DND-41 (cell line): ENCODE data around the gene HLA-A.

Experiments used
- ATAC-seq: fragments of 200-7000 bp; cut with Tn5 transposase; 3 replicates; pipeline ENCODE4 v1.9.1; 2021; ENCODE audit warnings: low read depth; ENCODE audit not compliant: insufficient read depth
- DNase-seq: peaks from one replicate; pipeline ENCODE4 v3.0.0-alpha.2; 2020
- H2AFZ ChIP-seq: 2 replicates; pipeline ENCODE4 v1.6.0; 2012; ENCODE audit warnings: low read depth, low read length
- H3K27ac ChIP-seq: 2 replicates; pipeline ENCODE4 v1.5.1; 2012; ENCODE audit warnings: low read length, inconsistent platforms
- H3K27me3 ChIP-seq: fragments of 200-600 bp; sonication (generic); 2 replicates; pipeline ENCODE4 v1.6.0; 2012; ENCODE audit warnings: low read length, mild to moderate bottlenecking, inconsistent platforms; ENCODE audit not compliant: insufficient read depth, poor library complexity
- H3K36me3 ChIP-seq: 2 replicates; pipeline ENCODE4 v1.5.1; 2012; ENCODE audit warnings: low read length, inconsistent platforms; ENCODE audit not compliant: insufficient read depth
- H3K4me1 ChIP-seq: 2 replicates; pipeline ENCODE4 v1.5.1; 2012; ENCODE audit warnings: mild to moderate bottlenecking, low read length; ENCODE audit not compliant: insufficient read depth
- H3K4me2 ChIP-seq: 2 replicates; pipeline ENCODE4 v1.6.0; 2012; ENCODE audit warnings: mild to moderate bottlenecking, moderate library complexity, low read length, inconsistent platforms; ENCODE audit not compliant: insufficient read depth
- H3K4me3 ChIP-seq, 2 experiments: fragments of 200-600 bp in 1 of 2; shearing (Covaris generic) in 1 of 2; 2 replicates each; pipeline ENCODE4 v1.5.1; 2012 to 2016; ENCODE audit warnings: inconsistent platforms in 2 of 2, low read length in 2 of 2, mild to moderate bottlenecking in 2 of 2, low read depth in 1 of 2, moderate library complexity in 1 of 2
- H3K79me2 ChIP-seq: 2 replicates; pipeline ENCODE4 v1.6.0; 2012; ENCODE audit warnings: low read length, inconsistent platforms; ENCODE audit not compliant: insufficient read depth
- H3K9ac ChIP-seq: 2 replicates; pipeline ENCODE4 v1.6.0; 2012; ENCODE audit warnings: low read depth, mild to moderate bottlenecking, inconsistent platforms, low read length, moderate library complexity
- H3K9me3 ChIP-seq: 2 replicates; pipeline ENCODE4 v1.5.1; 2012; ENCODE audit warnings: low read length, moderate library complexity, mild to moderate bottlenecking, inconsistent platforms; ENCODE audit not compliant: insufficient read depth, severe bottlenecking
- H4K20me1 ChIP-seq: 2 replicates; pipeline ENCODE4 v1.6.0; 2012; ENCODE audit warnings: low read length; ENCODE audit not compliant: insufficient read depth
- CTCF ChIP-seq: IDR thresholded peaks from 2 replicates; pipeline ENCODE4 v1.5.1; 2012; ENCODE audit warnings: borderline replicate concordance, low read length, moderate library complexity, mild to moderate bottlenecking; ENCODE audit not compliant: poor library complexity, severe bottlenecking; ENCODE audit errors: extremely low read depth
- EZH2 ChIP-seq: IDR thresholded peaks from 3 replicates; pipeline ENCODE4 v1.6.1; 2012; ENCODE audit warnings: borderline replicate concordance, low read depth, mild to moderate bottlenecking, moderate library complexity, low read length, inconsistent platforms; ENCODE audit not compliant: severe bottlenecking

The HLA-A gene

GRCh38 chr6:29964518-29964886, 22.2 kb downstream of the HLA-A start:
- Histone ChIP-seq H3K36me3 (no peaks in the 10 kb centered on the region), H3K9me3 (no peaks in the 10 kb centered on the region), H4K20me1 (no peaks in the 10 kb centered on the region), H3K4me2 (peak overlapping the region; percentile 70), H3K27ac (peak overlapping the region; percentile 100), H3K9ac (peak overlapping the region; percentile 96), H3K4me3 (peak overlapping the region in 1 of 2 experiments; percentile 74; a peak in 2 of 4 replicates), H2AFZ (0 out of 2 replicates have a peak overlapping the region, but pooled peaks have one; percentile 8), H3K4me1 (peaks cover 32% of the 10 kb centered on the region), H3K79me2 (peaks cover 20% of the 10 kb centered on the region), H3K27me3 (no peaks in the 10 kb centered on the region)
- no peak for DNase-seq
- TF ChIP-seq CTCF: no peak
- TF ChIP-seq EZH2: no peak
- no peak; the same call in 1 of the 3 replicates for ATAC-seq

- Histone ChIP-seq H3K36me3 (no peaks in the 10 kb centered on the region), H3K9me3 (no peaks in the 10 kb centered on the region), H4K20me1 (no peaks in the 10 kb centered on the region), H3K4me3 (peak overlapping the region; percentile 65 to 74), H3K9ac (peak overlapping the region; percentile 96), H3K4me1 (peaks cover 32% of the 10 kb centered on the region), H3K4me2 (peak overlapping the region; percentile 70), H3K27ac (peak overlapping the region; percentile 100), H3K79me2 (peaks cover 20% of the 10 kb centered on the region), H2AFZ (peak overlapping the region; percentile 71), H3K27me3 (no peaks in the 10 kb centered on the region)
- peak; percentile 94 for ATAC-seq
- peak; percentile 94 for DNase-seq
- TF ChIP-seq EZH2 (no peak), CTCF (no peak)
These were observed 22.7 kb downstream of the HLA-A start for GRCh38 chr6:29964887-29965562.

- Histone ChIP-seq H3K4me2 (peak overlapping the region; percentile 70), H3K9ac (peak overlapping the region; percentile 96), H2AFZ (peak overlapping the region; percentile 71; the same call in 1 of the 2 replicates), H3K9me3 (no peaks in the 10 kb centered on the region), H3K79me2 (peaks cover 20% of the 10 kb centered on the region), H3K4me1 (peaks cover 32% of the 10 kb centered on the region), H4K20me1 (0 out of 2 replicates have a peak, but pooled peaks cover 2% of the 10 kb centered on the region), H3K27ac (peak overlapping the region; percentile 100), H3K4me3 (peak overlapping the region; percentile 65 to 74), H3K36me3 (peaks cover under 1% of the 10 kb centered on the region; the same call in 1 of the 2 replicates), H3K27me3 (no peaks in the 10 kb centered on the region)
- TF ChIP-seq EZH2 (no peak), CTCF (peak; percentile 8)
- DNase-seq: peak; percentile 38
- ATAC-seq: peak; percentile 23; the same call in 1 of the 3 replicates
These were observed 23.2 kb downstream of the HLA-A start for GRCh38 chr6:29965563-29965872.
